GM23338 (cell line): ENCODE data around the gene ATF7IP. TPM values are rescaled to one million over a fixed set of nuclear protein-coding genes. Genes with fewer than 3 reads are reported as not detected.

ENCODE experiments used
- ATAC-seq: fragments of 200-7000 bp; cut with Tn5 transposase; 3 replicates; pipeline ENCODE4 v1.9.1; 2020
- DNase-seq: peaks from one replicate; pipeline ENCODE4 v3.0.0-alpha.2; 2015; ENCODE audit warnings: low spot score
- H2AFZ ChIP-seq: fragments of 200-600 bp; sonication (generic); 2 replicates; pipeline ENCODE4 v1.8.0; 2016; ENCODE audit warnings: antibody characterized with exemption, mild to moderate bottlenecking, moderate library complexity
- H3F3A ChIP-seq: fragments of 200-600 bp; sonication (generic); replicated peaks from 2 replicates; pipeline ENCODE4 v1.8.0; 2017; ENCODE audit warnings: antibody characterized with exemption, mixed run types, low read depth
- H3K27ac ChIP-seq: fragments of 200-600 bp; sonication (generic); 2 replicates; pipeline ENCODE4 v1.6.1; 2016; ENCODE audit warnings: low read depth
- H3K27me3 ChIP-seq: fragments of 200-600 bp; sonication (generic); 2 replicates; pipeline ENCODE4 v1.8.0; 2016; ENCODE audit warnings: mild to moderate bottlenecking, mixed run types, moderate library complexity; ENCODE audit not compliant: insufficient read depth
- H3K36me3 ChIP-seq: fragments of 200-600 bp; sonication (generic); 2 replicates; pipeline ENCODE4 v1.8.0; 2016; ENCODE audit warnings: mild to moderate bottlenecking; ENCODE audit not compliant: insufficient read depth
- H3K4me1 ChIP-seq: fragments of 200-600 bp; sonication (generic); 2 replicates; pipeline ENCODE4 v1.8.0; 2016; ENCODE audit warnings: mild to moderate bottlenecking, moderate library complexity; ENCODE audit not compliant: insufficient read depth
- H3K4me2 ChIP-seq: fragments of 200-600 bp; sonication (generic); 2 replicates; pipeline ENCODE4 v1.7.1; 2017; ENCODE audit warnings: mixed run types
- H3K4me3 ChIP-seq: fragments of 200-600 bp; sonication (generic); 2 replicates; pipeline ENCODE4 v1.6.1; 2016; ENCODE audit warnings: mixed run types
- H3K79me2 ChIP-seq: fragments of 200-600 bp; sonication (generic); replicated peaks from 2 replicates; pipeline ENCODE4 v1.8.0; 2017; ENCODE audit warnings: mild to moderate bottlenecking; ENCODE audit not compliant: insufficient read depth
- H3K9me2 ChIP-seq: fragments of 200-600 bp; sonication (generic); 2 replicates; pipeline ENCODE4 v1.8.0; 2017; ENCODE audit not compliant: insufficient read depth
- H4K20me1 ChIP-seq: fragments of 200-600 bp; sonication (generic); replicated peaks from 2 replicates; pipeline ENCODE4 v1.8.0; 2017; ENCODE audit warnings: mild to moderate bottlenecking; ENCODE audit not compliant: insufficient read depth
- H3K27ac Mint-ChIP-seq: 2 replicates; pipeline ENCODE4 v1.8.0; 2020; ENCODE audit warnings: inconsistent platforms, mild to moderate bottlenecking, moderate library complexity, mixed read lengths
- H3K27me3 Mint-ChIP-seq: 3 replicates; pipeline ENCODE4 v1.8.0; 2022; ENCODE audit warnings: low read depth, mild to moderate bottlenecking, moderate library complexity, mixed read lengths, inconsistent platforms; ENCODE audit not compliant: insufficient read depth, poor library complexity
- H3K36me3 Mint-ChIP-seq: 3 replicates; pipeline ENCODE4 v1.8.0; 2021; ENCODE audit warnings: low read depth, mild to moderate bottlenecking, inconsistent platforms, moderate library complexity, mixed read lengths
- H3K4me1 Mint-ChIP-seq: 3 replicates; pipeline ENCODE4 v1.8.0; 2020; ENCODE audit warnings: mild to moderate bottlenecking, inconsistent platforms, mixed read lengths
- H3K4me3 Mint-ChIP-seq: 3 replicates; pipeline ENCODE4 v1.8.0; 2021; ENCODE audit warnings: moderate library complexity, mild to moderate bottlenecking, inconsistent platforms, mixed read lengths
- H3K9me3 Mint-ChIP-seq: 3 replicates; pipeline ENCODE4 v1.8.0; 2020; ENCODE audit warnings: moderate library complexity, mild to moderate bottlenecking, inconsistent platforms, mixed read lengths
- CREB1 ChIP-seq: fragments of 250-450 bp; sonication (Bioruptor Pico); IDR thresholded peaks from 2 replicates; pipeline ENCODE4 v1.5.0; 2020; ENCODE audit warnings: low read depth, mild to moderate bottlenecking, moderate library complexity
- EZH2 ChIP-seq: fragments of 200-600 bp; sonication (generic); IDR thresholded peaks from one replicate; pipeline ENCODE4 v1.8.0; 2017; ENCODE audit warnings: antibody characterized with exemption, mild to moderate bottlenecking, low read depth; ENCODE audit not compliant: unreplicated experiment
- EZH2phosphoT487 ChIP-seq: fragments of 200-600 bp; sonication (generic); IDR thresholded peaks from one replicate; pipeline ENCODE4 v1.8.1; 2018; ENCODE audit warnings: antibody characterized with exemption; ENCODE audit not compliant: unreplicated experiment
- NANOG ChIP-seq: IDR thresholded peaks from 2 replicates; pipeline ENCODE4 v1.6.1; 2016; ENCODE audit warnings: antibody characterized with exemption, borderline replicate concordance
- POLR2AphosphoS5 ChIP-seq: IDR thresholded peaks from 2 replicates; pipeline ENCODE4 v1.6.1; 2016; ENCODE audit warnings: antibody characterized with exemption, low read depth
- STAT1 ChIP-seq: IDR thresholded peaks from one replicate; pipeline ENCODE4 v1.6.1; 2016; ENCODE audit warnings: antibody characterized with exemption; ENCODE audit not compliant: unreplicated experiment
- ZNF114 ChIP-seq: fragments of 250-450 bp; sonication (Bioruptor Pico); IDR thresholded peaks from 2 replicates; pipeline ENCODE4 v1.5.0; 2020; ENCODE audit warnings: mild to moderate bottlenecking, moderate library complexity
- ZNF331 ChIP-seq: fragments of 250-450 bp; sonication (Bioruptor Pico); IDR thresholded peaks from 2 replicates; pipeline ENCODE4 v1.5.0; 2020; ENCODE audit warnings: low read depth, mild to moderate bottlenecking, moderate library complexity
- polyA plus RNA-seq: library from polyadenylated mRNA; unstranded; fragments of >200 nt; fragmentation: Nextera tagmentation; extraction: Ambion mirVana; gene quantifications from 2 replicates; pipeline ENCODE4 v1.2.1, GENCODE V29; 2016
- total RNA-seq: library from RNA; depleted of rRNA; stranded (reverse); fragments of >200 nt; shearing (Covaris generic); gene quantifications from 2 replicates; pipeline ENCODE4 v1.2.3, GENCODE V29; 2014
- TF ChIP-seq, protein P1 (sequence below): IDR thresholded peaks from 2 replicates; pipeline ENCODE4 v1.6.1; 2016; ENCODE audit warnings: antibody characterized with exemption
- TF ChIP-seq, protein P2 (sequence below), 2 experiments: fragments of 200-600 bp in 1 of 2; sonication (generic) in 1 of 2; conservative IDR thresholded peaks; 2 replicates each; pipeline versions ENCODE4 v1.5.1 to v1.6.1; 2016 to 2017; ENCODE audit warnings: antibody characterized with exemption in 2 of 2, low read depth in 2 of 2, mild to moderate bottlenecking in 2 of 2, moderate library complexity in 1 of 2

The ATF7IP gene
- total and polyA plus RNA-seq, 2 experiments from 2014 or later: 76.4 to 118 TPM

DNA sequence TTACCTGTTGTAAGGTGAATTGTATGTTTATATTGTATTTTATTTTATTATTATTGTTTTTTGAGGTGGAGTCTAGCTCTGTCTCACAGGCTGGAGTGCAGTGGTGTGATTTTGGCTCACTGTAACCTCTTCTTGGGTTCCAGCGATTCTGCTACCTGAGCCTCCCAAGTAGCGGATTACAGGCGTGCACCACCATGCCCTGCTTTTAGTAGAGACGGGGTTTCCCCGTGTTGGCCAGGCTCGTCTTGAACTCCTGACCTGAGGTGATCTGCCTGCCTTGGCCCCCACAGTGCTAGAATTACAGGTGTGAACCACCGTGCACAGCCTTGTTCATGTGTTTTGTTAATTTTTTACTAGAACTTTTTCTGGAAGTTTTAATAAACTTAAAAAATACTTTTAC is 3.8 kb downstream of the ATF7IP start:
- Mint-ChIP-seq H3K4me1 (peaks cover 39% of the 10 kb centered on the region), H3K9me3 (peaks cover 10% of the 10 kb centered on the region; the same call in 2 of the 3 replicates), H3K36me3 (peaks cover 15% of the 10 kb centered on the region; the same call in 2 of the 3 replicates), H3K27me3 (peaks cover 17% of the 10 kb centered on the region), H3K4me3 (no peak overlapping the region; the same call in 2 of the 3 replicates), H3K27ac (no peak overlapping the region)
- no peaks in the 10 kb centered on the region for H3F3A ChIP-seq
- no peak overlapping the region for H3K4me3 ChIP-seq
- DNase-seq (no peak), ATAC-seq (no peak)
- H3K79me2 ChIP-seq: peaks cover 84% of the 10 kb centered on the region
- H3K27ac ChIP-seq: no peak overlapping the region
- no peak overlapping the region for H3K4me2 ChIP-seq
- no peak overlapping the region for H2AFZ ChIP-seq
- no peak for TF ChIP-seq STAT1
- TF ChIP-seq POLR2AphosphoS5: no peak
- no peak for TF ChIP-seq ZNF114 (CRISPR knock-in tag)
- no peak for TF ChIP-seq EZH2
- no peak for TF ChIP-seq NANOG
- TF ChIP-seq, protein P1, sequence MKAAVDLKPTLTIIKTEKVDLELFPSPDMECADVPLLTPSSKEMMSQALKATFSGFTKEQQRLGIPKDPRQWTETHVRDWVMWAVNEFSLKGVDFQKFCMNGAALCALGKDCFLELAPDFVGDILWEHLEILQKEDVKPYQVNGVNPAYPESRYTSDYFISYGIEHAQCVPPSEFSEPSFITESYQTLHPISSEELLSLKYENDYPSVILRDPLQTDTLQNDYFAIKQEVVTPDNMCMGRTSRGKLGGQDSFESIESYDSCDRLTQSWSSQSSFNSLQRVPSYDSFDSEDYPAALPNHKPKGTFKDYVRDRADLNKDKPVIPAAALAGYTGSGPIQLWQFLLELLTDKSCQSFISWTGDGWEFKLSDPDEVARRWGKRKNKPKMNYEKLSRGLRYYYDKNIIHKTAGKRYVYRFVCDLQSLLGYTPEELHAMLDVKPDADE: no peak
- no peak for TF ChIP-seq ZNF331 (CRISPR knock-in tag)
- TF ChIP-seq, protein P2, sequence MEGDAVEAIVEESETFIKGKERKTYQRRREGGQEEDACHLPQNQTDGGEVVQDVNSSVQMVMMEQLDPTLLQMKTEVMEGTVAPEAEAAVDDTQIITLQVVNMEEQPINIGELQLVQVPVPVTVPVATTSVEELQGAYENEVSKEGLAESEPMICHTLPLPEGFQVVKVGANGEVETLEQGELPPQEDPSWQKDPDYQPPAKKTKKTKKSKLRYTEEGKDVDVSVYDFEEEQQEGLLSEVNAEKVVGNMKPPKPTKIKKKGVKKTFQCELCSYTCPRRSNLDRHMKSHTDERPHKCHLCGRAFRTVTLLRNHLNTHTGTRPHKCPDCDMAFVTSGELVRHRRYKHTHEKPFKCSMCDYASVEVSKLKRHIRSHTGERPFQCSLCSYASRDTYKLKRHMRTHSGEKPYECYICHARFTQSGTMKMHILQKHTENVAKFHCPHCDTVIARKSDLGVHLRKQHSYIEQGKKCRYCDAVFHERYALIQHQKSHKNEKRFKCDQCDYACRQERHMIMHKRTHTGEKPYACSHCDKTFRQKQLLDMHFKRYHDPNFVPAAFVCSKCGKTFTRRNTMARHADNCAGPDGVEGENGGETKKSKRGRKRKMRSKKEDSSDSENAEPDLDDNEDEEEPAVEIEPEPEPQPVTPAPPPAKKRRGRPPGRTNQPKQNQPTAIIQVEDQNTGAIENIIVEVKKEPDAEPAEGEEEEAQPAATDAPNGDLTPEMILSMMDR (conservative IDR thresholded peaks at IDR 0.05; ENCODE audit: low read depth in 2 of 2): no peak
- no peak for TF ChIP-seq EZH2phosphoT487
- peaks cover 34% of the 10 kb centered on the region for H3K4me1 ChIP-seq
- H3K27me3 ChIP-seq: no peaks in the 10 kb centered on the region
- no peaks in the 10 kb centered on the region for H3K36me3 ChIP-seq
- peaks cover 7% of the 10 kb centered on the region for H4K20me1 ChIP-seq
- H3K9me2 ChIP-seq: no peaks in the 10 kb centered on the region

DNA sequence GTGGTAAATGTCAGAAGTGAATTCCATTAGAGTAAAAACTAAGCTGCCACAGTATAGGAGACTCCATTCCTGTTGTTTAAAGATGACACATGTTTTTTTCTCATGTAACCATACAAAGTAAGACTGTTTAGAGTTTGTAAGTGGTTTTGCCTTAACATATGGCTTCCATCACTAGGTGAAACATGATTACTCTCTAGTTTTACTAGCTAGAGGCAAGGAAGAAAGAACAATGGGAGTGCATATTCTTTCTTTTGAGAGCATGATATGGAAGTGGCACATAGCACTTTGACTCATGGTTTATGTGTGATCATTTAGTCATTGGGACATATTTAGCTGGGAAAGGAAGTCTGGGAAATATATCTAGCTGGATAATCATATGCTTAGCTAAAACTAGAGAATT is 7.7 kb downstream of the ATF7IP start:
- Histone ChIP-seq H3K79me2 (peaks cover 100% of the 10 kb centered on the region), H4K20me1 (peaks cover 9% of the 10 kb centered on the region), H3K27ac (0 out of 2 replicates have a peak overlapping the region, but pooled peaks have one; percentile 5), H3F3A (no peaks in the 10 kb centered on the region), H3K36me3 (no peaks in the 10 kb centered on the region), H3K4me2 (peak overlapping the region; percentile 39), H3K4me1 (peaks cover 52% of the 10 kb centered on the region), H2AFZ (no peak overlapping the region), H3K27me3 (no peaks in the 10 kb centered on the region), H3K4me3 (0 out of 2 replicates have a peak overlapping the region, but pooled peaks have one; percentile 3), H3K9me2 (no peaks in the 10 kb centered on the region)
- Mint-ChIP-seq H3K4me3 (no peak overlapping the region), H3K36me3 (peaks cover 23% of the 10 kb centered on the region), H3K27ac (peak overlapping the region; percentile 34; the same call in 1 of the 2 replicates), H3K9me3 (peaks cover 10% of the 10 kb centered on the region), H3K27me3 (peaks cover 11% of the 10 kb centered on the region), H3K4me1 (peaks cover 53% of the 10 kb centered on the region)
- DNase-seq (no peak), ATAC-seq (no peak)
- TF ChIP-seq CREB1: no peak
